GM12892 (cell line): ENCODE measurements around the gene MAGOHB.

ENCODE experiments used
- DNase-seq: peaks from one replicate; pipeline ENCODE4 v3.0.0; 2011; ENCODE audit not compliant: insufficient read length
- FAIRE-seq: peaks from 2 replicates; lab custom pipeline; 2011; peaks lifted over from hg19 to GRCh38; lab: Jason Lieb, UNC
- POLR2A ChIP-seq: IDR thresholded peaks from 2 replicates; pipeline ENCODE4 v1.6.1; 2011; ENCODE audit warnings: low read depth, low read length, control low read depth
- POLR2AphosphoS5 ChIP-seq: IDR thresholded peaks from 2 replicates; pipeline ENCODE4 v1.6.1; 2011; ENCODE audit warnings: low read depth, low read length, control low read depth
- TAF1 ChIP-seq: IDR thresholded peaks from 2 replicates; pipeline ENCODE4 v1.6.1; 2011; ENCODE audit warnings: low read depth, mild to moderate bottlenecking, control low read depth, low read length, borderline replicate concordance

MAGOHB gene

DNA sequence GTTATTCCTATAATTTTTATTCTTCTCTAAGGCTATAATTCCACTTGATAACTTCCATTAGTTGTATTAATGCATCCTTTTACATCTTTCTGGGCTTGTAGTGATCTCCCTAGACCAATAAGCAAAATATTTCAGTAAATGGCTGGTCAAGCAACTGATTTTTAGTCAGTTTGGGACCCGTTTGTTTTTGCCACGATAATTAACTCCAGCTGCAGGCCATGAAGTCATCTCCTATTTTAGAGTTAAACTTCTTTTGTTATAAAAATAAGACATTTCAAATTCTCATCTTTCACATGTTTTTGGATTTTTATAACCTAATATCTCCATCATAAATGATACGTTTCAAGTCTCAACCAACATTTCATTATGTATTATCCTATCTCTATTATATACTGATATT is 49.4 kb downstream of the MAGOHB start:
- FAIRE-seq = no peak
- no peak for DNase-seq
- TF ChIP-seq TAF1 (no peak), POLR2A (no peak), POLR2AphosphoS5 (no peak)

DNA sequence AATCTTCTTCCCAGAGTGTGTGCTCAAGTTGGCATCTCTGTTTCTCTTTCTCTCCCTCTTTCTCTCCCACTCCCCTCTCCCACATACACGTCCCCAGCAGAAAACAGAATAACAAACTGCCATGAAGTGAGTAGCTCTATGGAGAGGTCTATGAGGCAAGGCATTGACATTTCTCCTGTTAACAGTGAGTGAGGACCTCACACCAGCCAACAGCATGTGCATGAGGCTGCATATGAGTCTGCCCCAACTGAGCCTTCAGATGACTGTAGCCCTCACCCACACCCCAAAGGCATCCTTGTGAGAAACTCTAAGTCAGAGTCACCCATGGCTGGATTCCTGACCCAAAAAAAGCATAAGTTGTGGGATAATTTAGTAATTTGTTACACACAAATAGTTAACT is 50.4 kb downstream of the MAGOHB start:
- FAIRE-seq (no peak), DNase-seq (no peak)
- TF ChIP-seq POLR2AphosphoS5 (no peak), POLR2A (no peak), TAF1 (no peak)

- FAIRE-seq (peak; percentile 69), DNase-seq (no peak)
- no peak for TF ChIP-seq TAF1
- no peak for TF ChIP-seq POLR2A
- no peak for TF ChIP-seq POLR2AphosphoS5
These were observed 51.0 kb downstream of the MAGOHB start for GRCh38 chr12:10562306-10562933.

- no peak for FAIRE-seq
- DNase-seq = no peak
- TF ChIP-seq POLR2A (no peak), TAF1 (no peak), POLR2AphosphoS5 (no peak)
These were observed 54.2 kb downstream of the MAGOHB start for GRCh38 chr12:10559244-10559643.

DNA sequence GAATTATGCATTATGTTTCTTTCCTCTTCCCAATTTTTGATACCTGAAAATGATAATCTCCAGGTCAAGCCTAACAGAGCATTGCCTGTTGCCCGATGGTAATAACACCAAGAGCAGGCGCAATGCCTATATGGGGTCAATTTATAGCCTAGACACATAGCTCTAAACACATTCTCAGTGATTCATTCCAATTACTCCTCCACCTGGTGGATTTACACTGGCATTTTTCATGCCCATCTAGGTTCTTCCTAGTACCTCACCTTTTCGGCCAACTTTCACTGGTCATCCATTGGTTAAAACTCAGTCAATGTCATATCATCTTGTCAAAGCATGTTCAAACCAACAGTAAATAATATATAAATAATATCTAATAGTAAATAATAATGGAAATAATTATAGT is 54.6 kb downstream of the MAGOHB start:
- no peak for TF ChIP-seq TAF1
- no peak for TF ChIP-seq POLR2AphosphoS5
- no peak for TF ChIP-seq POLR2A
- peak; percentile 58 for FAIRE-seq
- no peak for DNase-seq

GRCh38 chr12:10558301-10558700 is 55.1 kb downstream of the MAGOHB start:
- TF ChIP-seq POLR2A = no peak
- TF ChIP-seq TAF1 = no peak
- TF ChIP-seq POLR2AphosphoS5 = no peak
- DNase-seq = no peak
- FAIRE-seq = peak; percentile 24

GRCh38 chr12:10557766-10558165 is 55.6 kb downstream of the MAGOHB start:
- no peak for TF ChIP-seq POLR2A
- no peak for TF ChIP-seq POLR2AphosphoS5
- no peak for TF ChIP-seq TAF1
- DNase-seq (no peak), FAIRE-seq (peak; percentile 27)

DNA sequence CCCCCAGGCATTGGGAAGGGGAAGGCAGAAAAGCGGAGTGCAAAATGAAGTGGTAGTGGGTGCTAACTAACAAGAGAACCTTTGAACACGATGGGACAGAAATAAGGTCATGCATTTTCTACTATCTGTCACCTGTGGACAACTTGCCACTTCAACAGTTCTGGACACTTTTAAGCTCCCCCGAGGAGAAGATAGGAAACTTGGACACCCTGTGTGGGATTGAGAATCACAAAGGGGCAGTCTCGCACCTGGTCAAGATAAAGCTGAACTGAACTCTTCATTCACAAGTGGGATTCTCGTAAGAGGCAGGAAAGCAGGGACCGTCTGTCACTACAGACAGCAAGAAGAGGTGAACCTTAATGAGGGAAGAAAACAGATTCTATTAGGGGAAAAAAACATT is 56.1 kb downstream of the MAGOHB start:
- peak; percentile 42 for FAIRE-seq
- no peak for TF ChIP-seq POLR2AphosphoS5
- TF ChIP-seq TAF1 = no peak
- TF ChIP-seq POLR2A = no peak
- no peak for DNase-seq

DNA sequence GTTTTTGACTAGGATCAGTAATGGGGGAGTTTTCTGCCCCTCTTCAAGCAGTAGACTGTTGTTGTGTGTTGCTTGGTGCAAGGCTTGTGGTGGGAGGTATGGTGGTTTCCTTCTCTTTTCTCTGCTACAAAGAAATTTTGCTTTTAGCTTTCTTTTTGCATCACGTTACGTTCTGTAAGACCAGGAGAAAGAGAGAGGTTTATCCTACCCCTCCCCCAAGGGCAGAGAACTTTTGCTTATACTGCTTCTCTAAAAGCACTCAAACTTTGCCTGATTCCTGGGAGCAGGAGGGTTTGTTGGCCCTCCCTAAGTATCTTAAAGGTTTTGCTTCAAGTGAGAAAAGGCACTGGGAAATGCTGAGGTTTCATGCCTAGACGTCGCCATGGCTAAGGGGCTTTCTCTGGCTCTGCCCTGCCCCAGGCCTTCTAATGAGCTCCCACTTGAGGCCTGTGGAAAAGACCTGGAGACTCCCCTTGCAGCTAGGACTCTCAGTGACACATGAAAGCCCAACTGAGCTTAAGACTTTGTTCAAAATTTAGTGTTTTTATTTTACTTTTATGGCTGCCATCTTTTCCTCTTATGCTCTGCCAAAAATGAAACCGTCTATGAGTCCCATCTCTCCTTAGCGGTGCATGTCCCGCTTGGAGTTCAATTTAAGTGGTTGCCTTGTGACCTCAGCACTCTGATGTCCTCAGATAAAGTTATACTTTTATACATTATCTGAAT is 58.5 kb downstream of the MAGOHB start:
- FAIRE-seq = peak; percentile 38
- TF ChIP-seq POLR2AphosphoS5 (no peak), TAF1 (no peak), POLR2A (no peak)
- DNase-seq = no peak

- no peak for TF ChIP-seq POLR2A
- TF ChIP-seq POLR2AphosphoS5 = no peak
- no peak for TF ChIP-seq TAF1
- no peak for FAIRE-seq
These were observed 59.1 kb downstream of the MAGOHB start for GRCh38 chr12:10554228-10554755.

More at GRCh38 chr12:10554228-10554755, 59.1 kb downstream of the MAGOHB start:
- no peak for DNase-seq
